Measurements from ENCODE around the gene BUD23.
"Not testable (repeated sequence)": the region's sequence is repeated elsewhere in the genome, so short reads cannot be mapped to it uniquely, and the experiment has no call there.

The BUD23 gene

GRCh38 chr7:73701357-73701995, 18.1 kb downstream of the BUD23 start:
- peak; percentile 37 for DNase-seq (ENCODE audit: low spot score)

DNA sequence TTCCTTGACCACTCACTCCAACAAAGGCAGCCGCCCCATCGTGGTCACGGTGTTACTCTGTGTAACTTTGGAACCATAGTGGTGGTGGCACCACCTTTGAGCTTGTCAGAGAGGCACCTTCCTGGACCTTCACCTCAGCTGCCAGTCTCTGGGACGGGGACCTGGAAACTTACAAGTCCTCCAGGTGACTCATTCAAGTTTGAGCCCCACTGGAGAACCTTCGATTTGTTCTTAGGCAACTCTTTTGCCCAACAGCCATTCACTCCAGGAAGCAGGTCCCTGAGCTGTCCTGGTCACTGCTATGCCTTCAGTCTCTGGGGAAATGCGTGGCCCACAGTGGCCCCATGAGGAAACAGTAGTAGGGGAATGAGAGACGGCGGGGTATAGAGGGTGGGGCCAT, 18.8 kb downstream of the BUD23 start:
- DNase-seq (ENCODE audit: low spot score) = no peak

DNA sequence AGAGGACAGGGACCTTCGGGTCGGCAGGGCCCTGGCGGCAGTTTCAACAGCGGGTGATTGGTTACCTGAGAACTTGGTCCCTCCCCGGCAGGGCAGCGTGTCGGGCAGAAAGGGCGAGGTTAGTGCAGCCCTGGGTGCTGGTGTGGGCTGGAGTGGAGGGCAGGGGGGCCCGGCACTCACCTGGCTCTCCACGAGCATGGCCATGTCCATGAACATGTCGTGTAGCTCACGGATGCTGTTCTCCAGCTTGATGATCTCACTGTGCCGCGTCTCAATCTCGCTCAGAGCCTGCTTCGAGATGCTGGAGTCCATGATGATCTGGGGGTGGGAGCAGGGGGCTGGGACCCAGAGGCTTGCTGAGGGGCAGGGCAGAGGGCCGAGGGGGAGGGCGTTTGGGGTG, 19.3 kb downstream of the BUD23 start:
- no peak for DNase-seq (ENCODE audit: low spot score)

GRCh38 chr7:73703225-73703624, 19.8 kb downstream of the BUD23 start:
- no peak for DNase-seq (ENCODE audit: low spot score)

DNA sequence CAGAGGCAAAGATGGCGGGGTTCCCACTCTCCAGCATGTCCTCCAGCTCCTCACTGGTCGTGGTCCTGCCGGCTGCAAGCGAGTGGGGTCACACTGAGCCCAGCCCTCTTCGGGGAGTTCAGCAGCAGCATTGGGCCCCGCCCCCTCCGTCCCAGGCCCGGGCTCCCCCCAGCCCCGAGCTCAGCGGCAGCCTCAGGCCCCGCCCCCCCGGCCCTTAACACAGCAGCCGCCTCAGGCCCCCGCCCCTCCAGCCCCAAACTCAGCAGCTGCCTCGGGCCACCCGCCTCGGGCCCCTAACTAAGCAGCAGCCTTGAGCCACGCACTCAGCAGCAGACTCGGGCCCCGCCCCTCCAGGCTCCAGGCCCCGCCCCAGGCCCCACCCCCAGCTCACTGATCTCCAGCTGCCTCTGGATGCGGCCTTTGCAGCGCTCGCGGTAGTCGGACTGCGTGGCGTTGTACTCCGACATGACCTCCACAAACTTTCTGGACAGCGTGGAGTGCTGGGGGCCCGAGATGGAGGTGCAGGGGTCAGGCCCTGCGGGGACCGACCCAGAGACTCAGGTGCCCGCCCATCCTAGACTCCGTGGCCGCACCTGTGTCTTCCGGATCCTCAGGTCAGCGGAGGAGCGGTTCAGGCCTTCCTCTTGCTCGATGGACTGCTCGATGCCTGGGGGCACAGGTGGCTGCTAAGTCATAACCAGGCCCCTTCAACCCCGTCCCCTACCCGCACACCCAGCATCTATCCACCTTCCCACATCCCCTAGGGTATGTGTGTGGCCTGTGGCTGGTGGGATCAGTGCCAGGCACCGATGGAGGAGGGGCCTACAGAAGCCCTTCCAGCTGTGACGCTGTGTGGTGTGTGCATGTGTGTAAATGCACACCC, 20.6 kb downstream of the BUD23 start:
- peak; percentile 27 for DNase-seq (ENCODE audit: low spot score)

- DNase-seq (ENCODE audit: low spot score) = no peak
Observed at GRCh38 chr7:73704640-73705550, 21.5 kb downstream of the BUD23 start.

- no peak for DNase-seq (ENCODE audit: low spot score)
Observed at GRCh38 chr7:73705551-73705920, 22.1 kb downstream of the BUD23 start.

DNA sequence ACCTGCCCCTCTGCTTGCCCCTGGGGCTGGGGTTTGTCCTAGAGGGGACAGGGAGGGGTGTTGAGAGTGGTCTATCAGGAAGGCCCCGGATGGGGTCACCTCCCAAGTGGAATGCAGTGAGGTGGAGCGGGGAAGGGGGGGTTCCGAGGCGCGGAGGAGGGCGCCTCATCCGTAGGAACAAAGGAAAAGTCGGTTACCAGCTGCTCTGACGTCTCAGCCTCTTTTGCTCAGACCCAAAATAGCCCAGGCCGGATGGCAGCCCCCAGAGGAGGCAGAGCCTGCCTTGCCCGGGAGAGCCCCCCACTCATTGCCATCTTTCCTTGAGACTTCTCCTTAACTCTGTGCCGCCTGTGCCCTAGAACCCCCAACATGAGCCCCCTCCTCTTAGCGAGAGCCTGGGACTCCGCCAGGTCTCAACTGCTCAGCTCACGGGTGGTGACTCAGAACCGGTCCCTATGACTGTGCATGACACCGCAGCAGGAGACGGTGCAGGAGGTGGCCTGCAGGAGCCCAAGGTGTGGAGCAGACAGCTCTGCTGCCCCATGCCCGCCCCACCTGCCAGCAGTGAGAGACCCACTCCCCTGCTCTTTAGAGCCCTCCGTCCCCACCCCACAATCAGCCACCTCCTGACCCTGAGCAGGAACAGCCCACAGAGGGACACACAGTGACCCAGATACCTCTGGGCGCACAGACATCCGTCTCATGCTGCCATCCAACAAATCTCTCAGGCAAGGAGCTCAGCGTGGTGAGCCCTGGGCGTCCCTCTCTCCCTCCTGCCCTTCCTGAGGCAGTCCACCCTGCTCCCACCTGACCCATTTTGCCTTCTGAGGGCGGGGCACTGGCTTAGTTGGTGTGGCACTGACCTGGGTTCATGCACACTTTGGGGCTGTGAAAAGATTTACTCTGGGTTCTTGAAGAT, 23.0 kb downstream of the BUD23 start:
- DNase-seq (ENCODE audit: low spot score) = peak; percentile 44

- DNase-seq (ENCODE audit: low spot score) = peak; percentile 17
Observed at GRCh38 chr7:73707045-73707631, 23.7 kb downstream of the BUD23 start.

GRCh38 chr7:73708961-73709549, 25.7 kb downstream of the BUD23 start:
- no peak for DNase-seq (ENCODE audit: low spot score)

- DNase-seq (ENCODE audit: low spot score) = no peak
Observed at GRCh38 chr7:73712773-73713172, 29.4 kb downstream of the BUD23 start.

DNA sequence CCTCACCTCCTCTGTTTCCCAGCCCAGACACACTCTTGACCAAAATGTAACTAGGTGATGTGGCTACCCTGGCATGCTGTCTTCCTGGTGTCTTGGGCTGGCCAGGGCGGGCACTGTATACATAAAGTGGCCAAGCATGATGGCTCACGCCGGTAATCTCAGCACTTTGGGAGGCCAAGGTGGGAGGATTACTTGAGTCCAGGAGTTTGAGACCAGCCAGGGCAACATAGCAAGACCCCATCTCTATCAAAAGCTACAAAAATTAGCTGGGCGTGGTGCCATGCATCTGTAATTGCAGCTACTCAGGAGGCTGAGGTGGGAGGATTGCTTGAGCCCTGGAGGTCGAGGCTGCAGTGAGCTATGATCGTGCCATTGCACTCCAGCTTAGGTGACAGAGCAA, 29.9 kb downstream of the BUD23 start:
- DNase-seq (ENCODE audit: low spot score) = not testable (repeated sequence)

- peak; percentile 77 for DNase-seq (ENCODE audit: low spot score)
Observed at GRCh38 chr7:73715648-73716317, 32.4 kb downstream of the BUD23 start.

DNA sequence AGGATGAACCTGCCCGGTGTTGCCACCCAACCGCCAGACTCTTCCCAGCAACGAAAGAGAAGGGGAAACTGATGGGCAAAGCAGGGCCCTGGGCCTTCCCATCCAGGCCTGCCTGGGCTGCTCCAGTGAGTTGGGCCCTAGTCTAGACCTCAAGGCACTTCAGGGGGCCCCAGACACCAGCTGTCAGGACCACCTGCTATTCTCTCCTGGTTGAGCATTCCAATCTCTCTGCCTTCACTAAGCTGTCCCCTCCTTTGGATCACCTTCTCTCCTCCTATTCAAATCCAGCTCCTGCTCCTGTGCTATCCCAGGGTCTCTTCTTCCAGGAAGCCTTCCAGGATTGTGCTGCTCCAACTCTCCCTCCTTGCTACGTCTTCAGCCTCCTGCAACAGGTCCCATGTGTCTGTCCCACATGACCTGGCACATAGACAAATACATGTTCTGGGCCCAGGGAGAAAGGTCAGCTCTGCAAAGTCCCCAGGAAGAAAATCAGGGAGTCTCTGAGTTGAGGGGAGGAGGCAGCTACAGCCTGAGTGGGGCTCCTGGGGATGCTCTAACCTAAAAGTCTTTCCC, 33.0 kb downstream of the BUD23 start:
- DNase-seq (ENCODE audit: low spot score) = no peak

DNA sequence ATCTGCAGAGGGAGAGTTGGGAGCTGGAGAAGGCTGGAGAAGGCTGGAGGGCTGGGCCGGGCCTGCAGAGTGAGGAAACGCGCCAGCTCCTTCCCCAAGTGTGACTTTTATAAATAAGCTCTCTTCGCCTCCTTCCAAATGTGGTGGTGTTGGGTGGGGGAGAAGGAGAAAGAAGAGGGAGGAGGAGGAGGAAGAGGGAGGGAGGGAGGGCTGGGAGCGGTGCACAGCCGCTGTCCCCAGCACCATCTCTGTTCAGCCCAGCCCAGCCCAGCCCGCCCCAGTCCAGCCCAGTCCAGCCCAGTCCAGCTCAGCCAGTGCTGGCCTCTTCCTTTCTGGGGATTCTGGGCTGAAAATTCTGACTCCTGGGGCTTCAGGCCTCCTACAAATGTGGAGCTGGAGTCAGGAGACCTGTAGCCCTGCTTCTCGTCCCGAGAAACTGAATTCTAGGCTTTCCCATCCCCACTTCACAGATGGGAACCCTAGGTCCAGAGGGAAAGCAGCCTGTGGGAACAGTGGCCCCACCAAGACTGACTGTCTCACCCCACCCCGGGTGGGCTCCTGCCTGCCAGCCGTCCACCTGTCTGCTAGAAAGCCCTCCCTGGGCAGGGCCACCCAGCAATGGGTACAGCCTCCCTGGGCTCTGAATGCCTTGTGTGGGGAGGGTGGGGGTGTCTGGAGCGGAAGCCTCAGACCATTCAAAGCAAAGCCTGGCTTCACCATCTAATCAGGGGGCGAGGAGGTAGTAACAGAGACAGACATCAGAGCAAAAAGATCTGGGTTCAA, 33.8 kb downstream of the BUD23 start:
- no peak for DNase-seq (ENCODE audit: low spot score)

DNA sequence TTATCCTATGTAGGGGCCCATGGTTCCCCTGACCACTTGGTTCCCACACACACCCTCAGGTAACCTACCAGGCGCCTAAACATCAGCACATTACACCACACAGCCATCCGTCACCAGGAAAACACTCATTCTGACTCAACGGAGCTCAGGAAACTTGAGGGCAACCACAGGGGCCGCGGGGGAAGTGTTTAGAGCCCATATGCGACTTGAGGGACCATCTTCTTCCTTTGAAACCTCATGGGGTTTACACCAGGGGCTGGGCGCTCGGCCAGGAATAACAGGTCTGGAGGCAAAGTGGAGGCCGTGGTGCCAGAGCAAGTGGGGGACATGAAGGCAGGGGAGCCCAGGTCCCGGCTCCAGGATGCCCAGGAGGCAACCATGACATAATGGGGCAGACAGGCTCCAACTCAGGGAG, 34.6 kb downstream of the BUD23 start:
- peak; percentile 84 for DNase-seq (ENCODE audit: low spot score)

- no peak for DNase-seq (ENCODE audit: low spot score)
Observed at GRCh38 chr7:73718438-73718881, 35.1 kb downstream of the BUD23 start.

GRCh38 chr7:73718905-73719805, 35.8 kb downstream of the BUD23 start, which contains the start of gene STX1A:
TSS of gene STX1A (minus strand) at chr7:73719669. CDS start at chr7:73719631, 38 bp downstream.
- DNase-seq (ENCODE audit: low spot score) = peak; percentile 68

All from activated CD4-positive, alpha-beta T cell treated with anti-CD3 and anti-CD28 coated beads, Interleukin-2, Interleukin-4, amounts not matched to agents 100 ng/mL and 50 ng/mL, durations not matched to agents 16 hours and 8 hours (primary cell).